B cell (primary cell): ENCODE data around the gene OR2B2.

Experiments used
- EZH2 ChIP-seq: IDR thresholded peaks from 2 replicates; pipeline ENCODE4 v1.6.1; 2012; ENCODE audit warnings: borderline replicate concordance, low read depth, mild to moderate bottlenecking, moderate library complexity, low read length; ENCODE audit not compliant: insufficient read depth, poor library complexity, severe bottlenecking
- TF ChIP-seq, protein P1 (sequence below): fragments of 200-600 bp; IDR thresholded peaks from one replicate; pipeline ENCODE4 v1.8.0; 2022; ENCODE audit warnings: antibody characterized with exemption, mild to moderate bottlenecking

DNA sequence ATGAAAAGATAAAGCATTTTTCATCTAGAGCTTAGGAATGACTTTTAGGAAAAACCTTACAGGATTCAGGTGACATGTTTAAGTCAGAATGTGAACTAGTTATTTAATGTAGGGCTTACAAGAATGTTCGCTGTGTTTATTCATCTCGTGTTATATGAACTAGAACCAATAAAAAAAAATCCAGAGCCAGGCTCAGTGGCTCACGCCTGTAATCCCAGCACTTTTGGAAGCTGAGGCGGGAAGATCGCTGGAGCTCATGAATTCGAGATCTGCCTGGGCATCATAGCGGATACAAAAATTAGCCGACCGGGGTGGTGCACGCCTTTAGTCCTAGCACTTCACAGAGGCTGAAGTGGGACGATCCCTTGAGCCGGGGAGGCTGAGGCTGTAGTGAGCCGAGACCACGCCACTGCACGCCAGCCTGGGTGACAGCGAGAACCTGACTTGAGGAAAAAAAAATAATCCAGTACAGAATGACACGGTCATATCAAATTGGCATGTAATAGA is 46.3 kb downstream of the OR2B2 start:
- TF ChIP-seq, protein P1, sequence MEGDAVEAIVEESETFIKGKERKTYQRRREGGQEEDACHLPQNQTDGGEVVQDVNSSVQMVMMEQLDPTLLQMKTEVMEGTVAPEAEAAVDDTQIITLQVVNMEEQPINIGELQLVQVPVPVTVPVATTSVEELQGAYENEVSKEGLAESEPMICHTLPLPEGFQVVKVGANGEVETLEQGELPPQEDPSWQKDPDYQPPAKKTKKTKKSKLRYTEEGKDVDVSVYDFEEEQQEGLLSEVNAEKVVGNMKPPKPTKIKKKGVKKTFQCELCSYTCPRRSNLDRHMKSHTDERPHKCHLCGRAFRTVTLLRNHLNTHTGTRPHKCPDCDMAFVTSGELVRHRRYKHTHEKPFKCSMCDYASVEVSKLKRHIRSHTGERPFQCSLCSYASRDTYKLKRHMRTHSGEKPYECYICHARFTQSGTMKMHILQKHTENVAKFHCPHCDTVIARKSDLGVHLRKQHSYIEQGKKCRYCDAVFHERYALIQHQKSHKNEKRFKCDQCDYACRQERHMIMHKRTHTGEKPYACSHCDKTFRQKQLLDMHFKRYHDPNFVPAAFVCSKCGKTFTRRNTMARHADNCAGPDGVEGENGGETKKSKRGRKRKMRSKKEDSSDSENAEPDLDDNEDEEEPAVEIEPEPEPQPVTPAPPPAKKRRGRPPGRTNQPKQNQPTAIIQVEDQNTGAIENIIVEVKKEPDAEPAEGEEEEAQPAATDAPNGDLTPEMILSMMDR, result no peak
- no peak for TF ChIP-seq EZH2
